Osteoblast (primary cell): Measurements from ENCODE around the gene MAN2A2. TPM values are rescaled to one million over a fixed set of nuclear protein-coding genes. Genes with fewer than 3 reads are reported as not detected.

Source experiments
- DNase-seq: peaks from one replicate; pipeline ENCODE4 v3.0.0; 2011; ENCODE audit warnings: low spot score, mixed read lengths; ENCODE audit not compliant: insufficient read length; ENCODE audit errors: missing footprints
- H2AFZ ChIP-seq: 2 replicates; pipeline ENCODE4 v1.6.0; 2011; ENCODE audit warnings: mild to moderate bottlenecking, low read length
- H3K27ac ChIP-seq: 2 replicates; pipeline ENCODE4 v1.5.1; 2011; ENCODE audit warnings: mild to moderate bottlenecking, low read depth, low read length, moderate library complexity
- H3K27me3 ChIP-seq: 2 replicates; pipeline ENCODE4 v1.6.0; 2012; ENCODE audit warnings: mild to moderate bottlenecking, control low read depth, inconsistent platforms, low read length, moderate library complexity; ENCODE audit not compliant: insufficient read depth
- H3K36me3 ChIP-seq: 2 replicates; pipeline ENCODE4 v1.5.1; 2011; ENCODE audit warnings: mild to moderate bottlenecking, low read length, control low read depth, moderate library complexity; ENCODE audit not compliant: insufficient read depth
- H3K4me1 ChIP-seq: 2 replicates; pipeline ENCODE4 v1.5.1; 2011; ENCODE audit warnings: mild to moderate bottlenecking, low read length, control low read depth, moderate library complexity; ENCODE audit not compliant: insufficient read depth
- H3K4me2 ChIP-seq: 2 replicates; pipeline ENCODE4 v1.6.0; 2011; ENCODE audit warnings: mild to moderate bottlenecking, low read length; ENCODE audit not compliant: insufficient read depth
- H3K4me3 ChIP-seq: fragments of 200-600 bp; sonication (generic); 3 replicates; pipeline ENCODE4 v1.5.1; 2012; ENCODE audit warnings: mild to moderate bottlenecking, low read length, inconsistent platforms; ENCODE audit not compliant: insufficient read depth
- H3K79me2 ChIP-seq: 2 replicates; pipeline ENCODE4 v1.6.0; 2012; ENCODE audit warnings: mild to moderate bottlenecking, low read length, control low read depth, inconsistent platforms; ENCODE audit not compliant: insufficient read depth
- H3K9me3 ChIP-seq: 2 replicates; pipeline ENCODE4 v1.5.1; 2011; ENCODE audit warnings: low read depth, low read length, control low read depth
- H4K20me1 ChIP-seq: 2 replicates; pipeline ENCODE4 v1.6.0; 2012; ENCODE audit warnings: mild to moderate bottlenecking, low read length, control low read depth; ENCODE audit not compliant: insufficient read depth
- total RNA-seq: library from RNA; depleted of rRNA; stranded (reverse); fragments of >200 nt; gene quantifications from 2 replicates; pipeline ENCODE4 v1.2.3, GENCODE V29; 2012
- TF ChIP-seq, protein P1 (sequence below): IDR thresholded peaks from 2 replicates; pipeline ENCODE4 v1.5.1; 2011; ENCODE audit warnings: mild to moderate bottlenecking, low read depth, low read length, moderate library complexity; ENCODE audit errors: extremely low read depth

The MAN2A2 gene
- total RNA-seq, 1 donor, result 15.2 TPM

DNA sequence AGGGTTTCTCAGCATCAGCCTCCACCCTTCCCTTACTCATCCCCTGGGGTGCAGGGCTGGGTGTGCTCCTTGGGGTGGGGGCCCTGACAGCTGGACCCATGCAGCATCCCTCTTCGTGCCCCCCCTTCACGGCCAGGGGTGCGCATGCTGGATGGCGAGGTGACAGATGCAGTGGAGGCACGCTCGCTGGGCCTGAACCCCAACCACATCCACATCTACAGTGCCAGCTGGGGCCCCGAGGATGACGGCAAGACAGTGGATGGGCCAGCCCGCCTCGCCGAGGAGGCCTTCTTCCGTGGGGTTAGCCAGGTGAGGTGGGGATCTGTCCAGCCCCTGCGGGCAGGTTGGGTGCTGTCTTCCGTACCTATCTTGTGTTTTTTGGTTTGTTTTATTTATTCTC lies 25.1 kb upstream of the MAN2A2 start:
- Histone ChIP-seq H3K79me2 (peaks cover 37% of the 10 kb centered on the region), H3K27me3 (no peaks in the 10 kb centered on the region), H3K9me3 (no peaks in the 10 kb centered on the region), H3K4me3 (no peak overlapping the region), H4K20me1 (peaks cover 26% of the 10 kb centered on the region), H3K36me3 (peaks cover 56% of the 10 kb centered on the region), H3K4me1 (peaks cover 15% of the 10 kb centered on the region), H3K27ac (no peak overlapping the region), H3K4me2 (no peak overlapping the region), H2AFZ (no peak overlapping the region)
- DNase-seq, result no peak
- TF ChIP-seq, protein P1, sequence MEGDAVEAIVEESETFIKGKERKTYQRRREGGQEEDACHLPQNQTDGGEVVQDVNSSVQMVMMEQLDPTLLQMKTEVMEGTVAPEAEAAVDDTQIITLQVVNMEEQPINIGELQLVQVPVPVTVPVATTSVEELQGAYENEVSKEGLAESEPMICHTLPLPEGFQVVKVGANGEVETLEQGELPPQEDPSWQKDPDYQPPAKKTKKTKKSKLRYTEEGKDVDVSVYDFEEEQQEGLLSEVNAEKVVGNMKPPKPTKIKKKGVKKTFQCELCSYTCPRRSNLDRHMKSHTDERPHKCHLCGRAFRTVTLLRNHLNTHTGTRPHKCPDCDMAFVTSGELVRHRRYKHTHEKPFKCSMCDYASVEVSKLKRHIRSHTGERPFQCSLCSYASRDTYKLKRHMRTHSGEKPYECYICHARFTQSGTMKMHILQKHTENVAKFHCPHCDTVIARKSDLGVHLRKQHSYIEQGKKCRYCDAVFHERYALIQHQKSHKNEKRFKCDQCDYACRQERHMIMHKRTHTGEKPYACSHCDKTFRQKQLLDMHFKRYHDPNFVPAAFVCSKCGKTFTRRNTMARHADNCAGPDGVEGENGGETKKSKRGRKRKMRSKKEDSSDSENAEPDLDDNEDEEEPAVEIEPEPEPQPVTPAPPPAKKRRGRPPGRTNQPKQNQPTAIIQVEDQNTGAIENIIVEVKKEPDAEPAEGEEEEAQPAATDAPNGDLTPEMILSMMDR, result no peak

DNA sequence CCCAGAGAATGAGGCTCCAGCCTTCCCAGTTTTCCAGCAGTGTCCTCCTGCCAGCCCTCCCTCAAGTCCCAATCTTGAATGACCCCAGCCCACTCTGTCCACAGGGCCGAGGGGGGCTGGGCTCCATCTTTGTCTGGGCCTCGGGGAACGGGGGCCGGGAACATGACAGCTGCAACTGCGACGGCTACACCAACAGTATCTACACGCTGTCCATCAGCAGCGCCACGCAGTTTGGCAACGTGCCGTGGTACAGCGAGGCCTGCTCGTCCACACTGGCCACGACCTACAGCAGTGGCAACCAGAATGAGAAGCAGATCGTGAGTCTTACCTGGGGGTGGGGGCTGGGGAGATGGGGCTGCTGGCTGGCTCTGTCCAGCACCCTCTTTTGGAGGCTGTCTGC lies 24.4 kb upstream of the MAN2A2 start:
- peaks cover 13% of the 10 kb centered on the region for H3K4me1 ChIP-seq
- DNase-seq, result no peak
- H3K4me2 ChIP-seq, result no peak overlapping the region
- peaks cover 21% of the 10 kb centered on the region for H4K20me1 ChIP-seq
- H3K27me3 ChIP-seq, result no peaks in the 10 kb centered on the region
- no peak overlapping the region for H3K4me3 ChIP-seq
- TF ChIP-seq, protein P1, result no peak
- H3K36me3 ChIP-seq, result peaks cover 56% of the 10 kb centered on the region
- H3K27ac ChIP-seq, result no peak overlapping the region
- no peak overlapping the region for H2AFZ ChIP-seq
- no peaks in the 10 kb centered on the region for H3K9me3 ChIP-seq
- peaks cover 31% of the 10 kb centered on the region for H3K79me2 ChIP-seq

DNA sequence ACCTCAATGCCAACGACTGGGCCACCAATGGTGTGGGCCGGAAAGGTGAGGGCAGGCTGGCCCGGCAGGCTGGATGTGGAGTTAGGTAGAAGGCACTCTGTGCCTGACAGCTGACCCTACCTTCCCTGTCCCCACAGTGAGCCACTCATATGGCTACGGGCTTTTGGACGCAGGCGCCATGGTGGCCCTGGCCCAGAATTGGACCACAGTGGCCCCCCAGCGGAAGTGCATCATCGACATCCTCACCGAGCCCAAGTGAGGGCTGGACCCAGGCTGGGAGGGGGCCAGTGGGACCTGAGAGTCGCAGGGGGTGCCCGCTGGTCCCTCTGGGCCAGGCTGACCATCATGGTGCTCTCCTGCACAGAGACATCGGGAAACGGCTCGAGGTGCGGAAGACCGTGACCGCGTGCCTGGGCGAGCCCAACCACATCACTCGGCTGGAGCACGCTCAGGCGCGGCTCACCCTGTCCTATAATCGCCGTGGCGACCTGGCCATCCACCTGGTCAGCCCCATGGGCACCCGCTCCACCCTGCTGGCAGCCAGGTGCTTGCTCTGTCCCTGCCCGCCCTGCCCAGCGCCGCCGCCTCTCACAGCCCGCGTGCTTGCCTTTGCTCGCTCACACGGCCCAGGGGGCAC lies 23.3 kb upstream of the MAN2A2 start:
- peaks cover 56% of the 10 kb centered on the region for H3K36me3 ChIP-seq
- no peak overlapping the region for H3K4me2 ChIP-seq
- H3K4me3 ChIP-seq, result no peak overlapping the region
- H3K4me1 ChIP-seq, result peaks cover 11% of the 10 kb centered on the region
- peaks cover 19% of the 10 kb centered on the region for H3K79me2 ChIP-seq
- H3K27ac ChIP-seq, result no peak overlapping the region
- no peak overlapping the region for H2AFZ ChIP-seq
- TF ChIP-seq, protein P1, result no peak
- H4K20me1 ChIP-seq, result peaks cover 9% of the 10 kb centered on the region
- no peak for DNase-seq
- H3K27me3 ChIP-seq, result no peaks in the 10 kb centered on the region
- H3K9me3 ChIP-seq, result no peaks in the 10 kb centered on the region

DNA sequence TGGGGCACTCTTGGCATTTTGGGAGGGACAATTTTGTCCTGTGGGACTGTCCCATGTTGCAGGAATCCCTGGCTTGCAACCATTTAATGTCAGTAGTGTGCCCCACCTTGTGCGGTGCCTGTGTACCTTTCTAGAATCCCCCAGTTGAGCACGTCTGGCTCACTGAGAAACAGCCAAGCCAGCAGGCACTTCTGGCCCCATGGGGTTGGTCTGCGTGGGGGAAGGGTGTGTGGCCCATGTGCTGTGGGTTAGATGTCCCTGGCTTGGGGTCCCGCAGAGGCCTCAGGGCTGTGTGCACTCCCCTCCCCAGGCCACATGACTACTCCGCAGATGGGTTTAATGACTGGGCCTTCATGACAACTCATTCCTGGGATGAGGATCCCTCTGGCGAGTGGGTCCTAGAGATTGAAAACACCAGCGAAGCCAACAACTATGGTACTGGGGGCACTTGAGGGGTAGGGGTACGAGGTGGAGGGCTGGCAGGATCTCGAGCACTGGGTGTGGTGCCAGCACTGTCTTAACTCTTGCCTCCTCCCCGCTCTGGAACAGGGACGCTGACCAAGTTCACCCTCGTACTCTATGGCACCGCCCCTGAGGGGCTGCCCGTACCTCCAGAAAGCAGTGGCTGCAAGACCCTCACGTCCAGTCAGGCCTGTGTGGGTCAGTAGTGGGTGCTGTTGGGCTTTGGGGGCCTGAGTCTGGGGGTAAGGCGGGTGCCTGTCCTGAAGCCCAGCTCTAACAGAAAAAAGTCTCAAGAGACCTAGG lies 22.5 kb upstream of the MAN2A2 start:
- Histone ChIP-seq H3K27ac (no peak overlapping the region), H3K4me1 (peaks cover 18% of the 10 kb centered on the region), H3K36me3 (peaks cover 56% of the 10 kb centered on the region), H3K79me2 (peaks cover 11% of the 10 kb centered on the region), H3K9me3 (no peaks in the 10 kb centered on the region), H3K4me2 (no peak overlapping the region), H4K20me1 (peaks cover 4% of the 10 kb centered on the region), H3K27me3 (no peaks in the 10 kb centered on the region), H2AFZ (no peak overlapping the region), H3K4me3 (no peak overlapping the region)
- TF ChIP-seq, protein P1, result no peak
- peak; percentile 75 for DNase-seq
